HG03342 (cell line): ENCODE results near the gene ZDHHC8.

Experiments
- ATAC-seq: cut with Tn5 transposase; IDR thresholded peaks from one replicate; pipeline ENCODE4 v1.9.1; 2021; ENCODE audit warnings: mild to moderate bottlenecking, moderate library complexity; ENCODE audit not compliant: unreplicated experiment

Gene ZDHHC8

GRCh38 chr22:20094197-20094807 is 37.3 kb upstream of the ZDHHC8 start:
- ATAC-seq: no peak

DNA sequence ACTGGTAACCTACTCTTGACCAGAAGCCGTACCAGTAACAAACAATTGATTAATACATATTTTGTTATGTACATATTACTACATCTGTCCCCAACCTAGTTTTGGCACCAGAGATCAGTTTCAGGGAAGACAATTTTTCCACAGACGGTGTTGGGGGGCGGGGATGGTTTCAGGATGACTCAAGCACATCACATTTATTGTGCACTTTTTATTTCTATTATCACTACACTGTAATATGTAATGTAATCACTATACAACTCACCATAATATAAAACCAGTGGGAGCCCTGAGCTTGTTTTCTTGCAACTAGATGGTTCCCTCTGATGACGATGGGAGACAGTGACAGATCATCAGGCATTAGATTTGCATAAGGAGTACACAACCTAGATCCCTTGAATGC is 36.1 kb upstream of the ZDHHC8 start:
- ATAC-seq: no peak

- no peak for ATAC-seq
Measured at GRCh38 chr22:20096574-20097420, 34.8 kb upstream of the ZDHHC8 start.

DNA sequence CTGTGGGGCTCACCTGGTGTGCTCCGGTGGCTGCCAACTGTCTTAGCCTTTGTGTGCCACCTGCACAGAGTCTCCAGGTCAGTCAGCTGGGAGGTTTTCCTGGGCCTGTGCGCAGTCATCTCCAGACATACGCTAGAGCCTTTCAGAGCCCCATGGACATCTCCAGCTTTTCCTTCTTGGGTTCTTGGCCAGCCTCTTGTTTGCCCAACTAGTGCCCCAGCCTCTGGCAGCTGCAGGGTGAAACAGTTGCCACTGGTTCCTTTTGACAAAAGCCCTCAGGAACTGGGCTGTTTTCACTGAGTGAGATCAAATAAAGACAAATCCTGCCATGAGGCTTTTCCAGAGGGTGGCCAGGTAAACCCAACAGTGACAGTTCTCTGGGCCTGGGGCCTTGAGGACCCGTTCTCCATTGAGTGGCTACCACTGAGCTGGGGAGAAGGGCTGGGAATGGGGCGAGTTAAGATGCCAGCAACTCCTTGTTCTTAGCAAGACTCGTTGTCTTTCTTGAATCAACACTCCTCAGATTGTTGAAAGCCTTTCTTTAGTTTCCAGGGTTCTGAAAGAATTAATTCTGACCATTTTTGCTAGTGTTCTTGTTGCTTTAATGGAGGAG is 32.4 kb upstream of the ZDHHC8 start:
- no peak for ATAC-seq

GRCh38 chr22:20101638-20102037 is 30.0 kb upstream of the ZDHHC8 start:
- ATAC-seq: no peak

- ATAC-seq: no peak
Measured at GRCh38 chr22:20102203-20102780, 29.3 kb upstream of the ZDHHC8 start.

- no peak for ATAC-seq
Measured at GRCh38 chr22:20105456-20106204, 26.0 kb upstream of the ZDHHC8 start.

DNA sequence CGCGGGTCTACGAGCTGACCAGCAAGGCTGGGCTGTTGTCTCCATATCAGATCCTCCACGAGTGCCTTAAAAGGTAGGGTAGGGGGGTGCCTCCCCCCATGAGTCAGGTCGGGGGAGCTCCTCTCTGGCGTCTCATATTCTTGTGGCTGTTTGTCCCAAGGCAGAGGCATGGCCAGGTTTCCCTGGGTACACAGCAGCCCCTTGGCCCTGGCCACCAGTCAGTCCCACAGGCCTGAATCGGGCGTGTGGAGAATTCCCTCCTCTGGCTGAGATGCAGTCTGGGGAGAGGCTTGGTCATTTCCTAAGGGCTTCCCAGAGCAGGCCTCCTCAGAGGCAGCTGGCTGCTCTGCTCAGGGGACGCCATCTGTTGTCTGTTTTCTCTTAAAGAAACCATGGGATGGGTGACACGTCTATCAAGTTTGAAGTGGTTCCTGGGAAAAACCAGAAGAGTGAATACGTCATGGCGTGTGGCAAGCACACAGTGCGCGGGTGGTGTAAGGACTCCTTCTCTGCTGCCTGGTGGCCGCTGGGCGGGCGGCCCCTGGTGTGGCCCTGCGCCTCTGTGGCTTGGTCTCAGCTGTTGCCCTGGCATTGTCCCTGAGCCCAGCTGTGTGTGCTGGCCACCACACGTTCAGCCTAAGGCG is 25.3 kb upstream of the ZDHHC8 start:
- no peak for ATAC-seq

DNA sequence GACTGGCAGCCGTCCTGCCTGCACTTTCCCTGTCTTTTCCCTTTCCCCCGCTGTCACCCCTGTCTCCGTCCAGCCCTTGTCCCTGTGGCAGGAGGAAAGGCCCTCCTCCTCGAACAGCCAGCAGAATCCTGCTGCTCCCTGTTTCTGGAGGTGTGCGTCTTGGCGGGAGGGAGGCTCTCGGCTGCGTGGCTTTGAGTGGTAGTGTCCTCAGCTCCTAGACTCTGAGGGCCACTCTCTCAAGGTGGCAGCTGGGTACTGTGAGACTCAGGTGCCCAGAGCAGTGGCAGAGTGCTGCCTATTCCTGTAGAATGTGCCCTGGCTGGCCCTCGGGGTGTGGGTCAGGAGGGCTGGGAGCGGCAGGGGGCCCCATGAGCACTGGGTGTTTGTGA is 24.8 kb upstream of the ZDHHC8 start:
- no peak for ATAC-seq

- ATAC-seq: no peak
Measured at GRCh38 chr22:20107471-20107901, 24.1 kb upstream of the ZDHHC8 start.

- ATAC-seq: no peak
Measured at GRCh38 chr22:20107951-20108756, 23.4 kb upstream of the ZDHHC8 start.

GRCh38 chr22:20108757-20109230 is 22.8 kb upstream of the ZDHHC8 start:
- no peak for ATAC-seq

GRCh38 chr22:20109411-20110358 is 21.9 kb upstream of the ZDHHC8 start:
- no peak for ATAC-seq

DNA sequence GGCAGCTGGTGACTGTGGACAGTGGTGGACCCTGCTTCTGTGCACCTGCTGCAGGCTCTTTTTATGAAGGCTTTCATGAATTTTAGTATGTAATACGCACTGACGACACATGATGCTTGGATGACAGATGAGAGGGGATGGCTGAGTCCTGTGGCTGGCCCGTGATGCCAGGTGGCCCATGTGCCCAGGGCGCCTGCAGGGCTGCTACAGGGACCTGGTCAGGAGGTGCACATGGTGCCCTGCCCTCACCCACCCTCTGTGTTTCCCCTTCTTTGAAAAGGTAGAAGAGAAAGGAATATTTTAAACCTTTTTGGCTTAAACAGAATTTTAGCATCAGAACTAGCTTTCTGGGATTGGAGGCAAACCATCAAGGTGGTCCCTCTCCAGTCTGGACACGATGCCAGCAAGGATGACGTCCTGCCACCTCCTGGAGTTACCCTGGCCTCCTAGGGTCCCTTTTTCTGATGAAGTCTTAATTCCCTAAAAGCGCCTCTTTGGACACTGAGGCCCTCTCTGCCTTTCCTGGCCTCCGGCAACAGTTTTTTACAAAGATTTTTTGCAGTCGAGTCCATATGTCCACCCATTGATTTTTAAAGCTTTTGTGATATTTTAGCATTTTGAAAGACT is 21.1 kb upstream of the ZDHHC8 start:
- no peak for ATAC-seq

- ATAC-seq: no peak
Measured at GRCh38 chr22:20111045-20111688, 20.4 kb upstream of the ZDHHC8 start.

GRCh38 chr22:20111689-20112622 is 19.6 kb upstream of the ZDHHC8 start:
- ATAC-seq: no peak
